H54 (cell line): ENCODE measurements around the gene GBF1.

Source experiments
- DNase-seq: peaks from one replicate; pipeline ENCODE4 v3.0.0; 2011; ENCODE audit warnings: low spot score, mixed read lengths; ENCODE audit not compliant: insufficient read length
- FAIRE-seq: peaks from 3 replicates; lab custom pipeline; 2011; peaks lifted over from hg19 to GRCh38; lab: Jason Lieb, UNC
- POLR2A ChIP-seq: IDR thresholded peaks from 2 replicates; pipeline ENCODE4 v1.6.1; 2011; ENCODE audit warnings: low read depth, mild to moderate bottlenecking, low read length

GBF1 gene

GRCh38 chr10:102423372-102423968 lies 178.1 kb downstream of the GBF1 start:
- FAIRE-seq = no peak
- no peak for TF ChIP-seq POLR2A
- no peak for DNase-seq

- no peak for FAIRE-seq
- TF ChIP-seq POLR2A = no peak
- DNase-seq = no peak
Measured at GRCh38 chr10:102424145-102424544, 178.8 kb downstream of the GBF1 start.

- FAIRE-seq (no peak), DNase-seq (no peak)
- no peak for TF ChIP-seq POLR2A
Measured at GRCh38 chr10:102424916-102425315, 179.6 kb downstream of the GBF1 start.

GRCh38 chr10:102425444-102425843 lies 180.1 kb downstream of the GBF1 start:
- DNase-seq (no peak), FAIRE-seq (no peak)
- no peak for TF ChIP-seq POLR2A

GRCh38 chr10:102426803-102427287 lies 181.5 kb downstream of the GBF1 start:
- FAIRE-seq = no peak
- TF ChIP-seq POLR2A = no peak
- DNase-seq = no peak

- FAIRE-seq = no peak
- DNase-seq = no peak
- TF ChIP-seq POLR2A = no peak
Measured at GRCh38 chr10:102429468-102429867, 184.1 kb downstream of the GBF1 start.

GRCh38 chr10:102431452-102432124 lies 186.3 kb downstream of the GBF1 start:
- DNase-seq (no peak), FAIRE-seq (no peak)
- TF ChIP-seq POLR2A = no peak
